Measurements from ENCODE around the gene UNC5B. TPM values are rescaled to one million over a fixed set of nuclear protein-coding genes. Genes with fewer than 3 reads are reported as not detected.

UNC5B gene
- total RNA-seq, 1 donor from 2014 or later: 6.3 TPM

DNA sequence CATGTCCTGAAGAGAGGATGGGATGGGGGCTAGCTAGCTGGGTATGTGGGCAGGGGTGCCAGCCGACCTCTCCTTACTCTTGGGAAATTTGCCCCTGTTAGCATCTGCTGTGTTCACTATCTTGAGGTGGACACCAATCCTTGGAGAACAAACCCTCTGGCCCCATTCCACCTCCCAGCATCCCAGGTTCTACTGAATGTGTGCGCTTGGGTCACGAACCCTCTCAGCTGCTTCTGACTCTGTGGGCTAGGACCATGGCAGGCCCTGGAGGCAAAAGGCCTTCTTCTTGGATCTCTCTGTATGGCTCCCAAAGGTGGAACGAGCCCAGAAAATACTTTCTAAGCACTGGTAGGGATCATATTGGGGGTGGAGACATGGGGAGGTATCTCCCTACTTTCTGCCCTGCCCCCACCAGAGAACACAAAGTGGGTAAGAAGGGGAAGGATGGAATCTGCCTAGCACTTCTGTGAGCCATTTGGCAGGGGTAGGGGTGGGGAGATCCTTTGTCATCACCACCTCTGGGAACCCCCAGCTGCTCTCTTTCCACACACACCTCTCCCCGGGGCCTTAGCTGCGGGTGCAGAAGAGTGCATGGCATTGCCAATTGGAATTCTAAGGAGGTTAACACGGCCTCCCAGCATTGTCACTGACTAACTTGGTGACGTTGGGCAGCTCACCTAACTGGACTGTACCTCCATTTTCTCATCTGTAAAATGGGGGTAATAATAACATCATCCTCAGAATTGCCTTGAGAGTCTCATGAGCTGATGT is 7.7 kb downstream of the UNC5B start:
- Histone ChIP-seq H3K9ac (ENCODE audit: low read depth in 1 of 3, low read length in 3 of 3) (no peak overlapping the region), H3K36me3 (ENCODE audit: control insufficient read depth in 3 of 3, insufficient read depth in 3 of 3, low read length in 3 of 3) (no peaks in the 10 kb centered on the region), H3K4me1 (ENCODE audit: control insufficient read depth in 3 of 3, insufficient read depth in 3 of 3, low read length in 3 of 3) (peaks cover 10 to 24% (median 22%) of the 10 kb centered on the region in 3 donors), H3K4me3 (ENCODE audit: low read length in 3 of 3) (no peak overlapping the region), H3K9me3 (ENCODE audit: control insufficient read depth in 3 of 3, low read length in 3 of 3) (no peaks in the 10 kb centered on the region), H3K27ac (ENCODE audit: low read depth, low read length) (no peak overlapping the region), H3K27me3 (ENCODE audit: control insufficient read depth in 3 of 3, insufficient read depth in 3 of 3, low read length in 3 of 3) (no peaks in the 10 kb centered on the region)

DNA sequence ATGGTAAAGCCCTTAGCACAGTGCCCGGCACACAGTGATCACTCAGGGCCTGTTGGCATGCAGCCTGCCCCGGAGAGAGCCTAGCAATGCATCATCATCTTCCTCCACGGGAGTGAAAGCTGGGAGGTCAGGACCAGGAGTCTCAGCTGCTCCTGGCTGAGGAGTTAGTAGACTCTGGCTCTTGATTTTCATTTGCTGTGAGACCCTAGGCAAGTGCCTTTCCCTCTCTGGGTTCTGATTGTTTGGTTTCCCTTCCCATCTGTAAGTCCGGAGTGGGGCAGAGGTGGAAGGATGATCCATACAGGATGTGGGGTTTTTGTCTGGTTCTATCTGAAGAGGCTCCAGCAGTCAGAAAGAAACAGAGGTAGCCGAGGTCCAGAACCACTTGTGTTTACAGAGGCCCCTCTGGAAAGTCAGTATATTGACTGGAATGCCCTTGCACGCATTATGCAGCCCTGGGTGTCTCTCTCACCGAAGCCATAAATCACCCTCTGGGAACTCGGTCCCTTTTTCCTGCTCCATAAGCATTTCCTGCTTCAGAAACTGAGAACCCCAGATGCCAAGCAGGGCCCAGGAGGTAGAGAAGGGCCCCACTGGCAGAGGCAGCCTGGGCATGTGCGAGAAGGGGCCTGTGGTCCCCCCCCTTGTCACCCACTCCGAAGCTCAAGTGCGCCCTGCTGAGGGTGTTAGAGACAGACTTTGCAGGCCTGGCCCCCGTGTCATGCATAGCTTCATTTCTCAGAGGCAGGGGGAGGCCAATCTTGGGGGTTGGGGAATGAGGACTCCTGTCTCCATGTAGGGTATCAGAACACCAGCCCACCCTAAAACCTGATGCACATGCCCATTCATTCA is 8.5 kb downstream of the UNC5B start:
- Histone ChIP-seq H3K9me3 (ENCODE audit: control insufficient read depth in 3 of 3, low read length in 3 of 3) (no peaks in the 10 kb centered on the region), H3K27ac (ENCODE audit: low read depth, low read length) (no peak overlapping the region), H3K36me3 (ENCODE audit: control insufficient read depth in 3 of 3, insufficient read depth in 3 of 3, low read length in 3 of 3) (no peaks in the 10 kb centered on the region), H3K9ac (ENCODE audit: low read depth in 1 of 3, low read length in 3 of 3) (peak overlapping the region in 1 of 3 donors; percentile 25), H3K27me3 (ENCODE audit: control insufficient read depth in 3 of 3, insufficient read depth in 3 of 3, low read length in 3 of 3) (no peaks in the 10 kb centered on the region), H3K4me1 (ENCODE audit: control insufficient read depth in 3 of 3, insufficient read depth in 3 of 3, low read length in 3 of 3) (peaks cover 10 to 28% (median 27%) of the 10 kb centered on the region in 3 donors), H3K4me3 (ENCODE audit: low read length in 3 of 3) (no peak overlapping the region)

DNA sequence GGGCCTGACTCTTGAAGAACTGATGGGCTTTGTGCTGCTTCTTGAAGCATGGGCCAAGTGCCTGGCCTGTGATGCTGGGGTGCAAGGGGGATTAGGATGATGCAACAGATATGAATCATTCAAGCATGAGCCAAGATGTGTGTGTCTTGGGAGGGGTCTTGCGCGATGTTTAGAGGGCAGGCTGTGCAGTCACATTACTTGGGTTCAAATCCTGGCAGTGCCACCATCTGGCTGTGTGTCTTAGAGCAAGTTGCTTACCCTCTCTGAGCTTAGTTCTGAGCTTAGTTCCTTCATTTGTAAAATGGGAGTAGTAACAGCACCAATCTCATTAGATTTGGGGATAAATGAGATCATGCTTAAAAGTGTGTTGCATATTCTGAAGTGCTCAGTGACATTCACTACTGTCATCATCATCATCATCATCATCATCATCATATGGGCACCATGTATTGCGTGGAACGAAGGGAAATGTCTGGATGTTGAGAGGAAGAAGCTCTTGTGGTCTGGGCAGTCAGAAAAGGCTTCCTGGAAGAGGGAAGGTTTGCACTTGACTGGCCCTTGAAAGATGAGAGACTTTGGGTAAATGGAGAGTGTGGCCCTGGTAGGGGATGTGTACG is 9.3 kb downstream of the UNC5B start:
- no peaks in the 10 kb centered on the region for H3K36me3 ChIP-seq (ENCODE audit: control insufficient read depth in 3 of 3, insufficient read depth in 3 of 3, low read length in 3 of 3)
- no peak overlapping the region for H3K27ac ChIP-seq (ENCODE audit: low read depth, low read length)
- no peaks in the 10 kb centered on the region for H3K27me3 ChIP-seq (ENCODE audit: control insufficient read depth in 3 of 3, insufficient read depth in 3 of 3, low read length in 3 of 3)
- no peak overlapping the region for H3K9ac ChIP-seq (ENCODE audit: low read depth in 1 of 3, low read length in 3 of 3)
- no peak overlapping the region for H3K4me3 ChIP-seq (ENCODE audit: low read length in 3 of 3)
- H3K4me1 ChIP-seq (ENCODE audit: control insufficient read depth in 3 of 3, insufficient read depth in 3 of 3, low read length in 3 of 3): peaks cover 3 to 26% (median 20%) of the 10 kb centered on the region in 3 donors
- H3K9me3 ChIP-seq (ENCODE audit: control insufficient read depth in 3 of 3, low read length in 3 of 3): no peaks in the 10 kb centered on the region

DNA sequence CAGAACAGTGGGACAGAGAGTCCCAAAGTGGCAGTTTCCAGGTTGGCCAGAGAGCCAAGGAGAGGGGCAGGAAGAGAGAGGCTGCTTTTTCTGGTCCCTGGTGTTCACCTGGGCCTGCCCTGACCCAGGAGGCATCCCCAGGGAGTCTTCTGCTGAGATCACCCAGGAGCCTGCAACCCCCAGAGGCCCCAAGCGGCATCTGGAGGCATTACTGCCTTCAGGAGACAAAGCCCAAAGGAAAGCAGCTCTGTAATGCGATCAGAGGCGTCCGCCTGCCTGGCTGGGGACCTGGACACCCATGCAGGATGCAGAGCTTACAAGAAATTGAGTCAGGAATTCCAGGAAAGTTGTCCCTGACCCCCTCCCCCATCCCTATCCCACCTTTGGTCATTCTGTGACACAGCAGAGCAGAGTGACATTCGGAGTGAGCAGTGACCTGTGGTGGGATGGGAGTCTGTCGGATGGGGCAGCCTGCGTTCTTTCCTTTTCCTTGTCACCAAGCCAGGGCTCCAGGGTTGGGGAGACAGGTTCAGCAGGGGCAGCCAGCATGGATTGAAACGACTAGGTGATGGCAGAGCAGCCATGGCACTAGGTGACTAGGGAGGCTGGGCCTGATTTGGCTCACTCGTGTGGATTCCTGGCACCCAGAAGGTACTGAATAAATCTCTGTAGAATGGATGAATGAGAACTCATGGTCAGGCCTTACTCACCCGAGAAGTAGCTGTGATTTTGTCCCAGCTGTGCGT is 10.4 kb downstream of the UNC5B start:
- Histone ChIP-seq H3K4me3 (ENCODE audit: low read length in 3 of 3) (no peak overlapping the region), H3K4me1 (ENCODE audit: control insufficient read depth in 3 of 3, insufficient read depth in 3 of 3, low read length in 3 of 3) (peaks cover 0 to 22% (median 18%) of the 10 kb centered on the region in 3 donors)

DNA sequence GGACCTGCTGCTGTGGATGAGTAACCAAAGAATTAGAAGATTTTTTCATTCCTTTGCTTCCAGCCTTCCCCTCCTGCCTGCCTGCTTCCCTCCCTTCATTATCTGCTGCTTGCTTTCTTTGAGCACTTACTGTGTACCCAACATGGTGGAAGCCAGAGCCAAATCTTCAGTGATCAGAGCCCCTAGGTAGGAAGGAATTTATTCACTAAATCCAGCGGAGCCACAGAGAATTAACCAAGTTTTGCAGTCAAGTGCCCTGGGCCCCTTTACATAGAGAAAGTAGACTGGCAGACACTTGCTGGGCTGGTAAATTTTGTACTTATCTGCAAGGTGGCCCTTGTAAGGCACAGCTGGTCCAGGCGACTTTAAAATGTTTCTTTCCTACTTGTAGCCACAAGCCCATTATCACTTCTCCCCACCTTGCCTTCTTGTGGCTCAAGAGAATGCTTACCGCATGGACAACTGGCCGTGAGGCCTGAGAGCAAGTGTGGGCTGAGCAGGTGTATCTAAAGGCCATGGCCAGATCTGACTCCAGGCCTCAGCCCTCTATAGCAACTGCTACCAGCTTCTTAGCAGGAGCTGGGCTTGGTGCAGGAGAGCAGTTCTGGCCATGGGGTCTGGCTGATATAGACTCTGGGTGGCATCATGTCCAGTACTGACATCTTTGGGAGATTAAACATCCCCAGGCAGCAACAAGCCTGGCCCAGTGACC is 11.1 kb downstream of the UNC5B start:
- Histone ChIP-seq H3K9ac (ENCODE audit: low read depth in 1 of 3, low read length in 3 of 3) (no peak overlapping the region), H3K27me3 (ENCODE audit: control insufficient read depth in 3 of 3, insufficient read depth in 3 of 3, low read length in 3 of 3) (no peaks in the 10 kb centered on the region), H3K9me3 (ENCODE audit: control insufficient read depth in 3 of 3, low read length in 3 of 3) (no peaks in the 10 kb centered on the region), H3K27ac (ENCODE audit: low read depth, low read length) (no peak overlapping the region), H3K36me3 (ENCODE audit: control insufficient read depth in 3 of 3, insufficient read depth in 3 of 3, low read length in 3 of 3) (no peaks in the 10 kb centered on the region), H3K4me1 (ENCODE audit: control insufficient read depth in 3 of 3, insufficient read depth in 3 of 3, low read length in 3 of 3) (peaks cover 0 to 14% (median 10%) of the 10 kb centered on the region in 3 donors), H3K4me3 (ENCODE audit: low read length in 3 of 3) (no peak overlapping the region)

More for the DNA sequence above, 10.4 kb downstream of the UNC5B start:
- Histone ChIP-seq H3K9ac (ENCODE audit: low read depth in 1 of 3, low read length in 3 of 3) (no peak overlapping the region), H3K9me3 (ENCODE audit: control insufficient read depth in 3 of 3, low read length in 3 of 3) (no peaks in the 10 kb centered on the region), H3K27ac (ENCODE audit: low read depth, low read length) (no peak overlapping the region), H3K27me3 (ENCODE audit: control insufficient read depth in 3 of 3, insufficient read depth in 3 of 3, low read length in 3 of 3) (no peaks in the 10 kb centered on the region), H3K36me3 (ENCODE audit: control insufficient read depth in 3 of 3, insufficient read depth in 3 of 3, low read length in 3 of 3) (no peaks in the 10 kb centered on the region)

DNA sequence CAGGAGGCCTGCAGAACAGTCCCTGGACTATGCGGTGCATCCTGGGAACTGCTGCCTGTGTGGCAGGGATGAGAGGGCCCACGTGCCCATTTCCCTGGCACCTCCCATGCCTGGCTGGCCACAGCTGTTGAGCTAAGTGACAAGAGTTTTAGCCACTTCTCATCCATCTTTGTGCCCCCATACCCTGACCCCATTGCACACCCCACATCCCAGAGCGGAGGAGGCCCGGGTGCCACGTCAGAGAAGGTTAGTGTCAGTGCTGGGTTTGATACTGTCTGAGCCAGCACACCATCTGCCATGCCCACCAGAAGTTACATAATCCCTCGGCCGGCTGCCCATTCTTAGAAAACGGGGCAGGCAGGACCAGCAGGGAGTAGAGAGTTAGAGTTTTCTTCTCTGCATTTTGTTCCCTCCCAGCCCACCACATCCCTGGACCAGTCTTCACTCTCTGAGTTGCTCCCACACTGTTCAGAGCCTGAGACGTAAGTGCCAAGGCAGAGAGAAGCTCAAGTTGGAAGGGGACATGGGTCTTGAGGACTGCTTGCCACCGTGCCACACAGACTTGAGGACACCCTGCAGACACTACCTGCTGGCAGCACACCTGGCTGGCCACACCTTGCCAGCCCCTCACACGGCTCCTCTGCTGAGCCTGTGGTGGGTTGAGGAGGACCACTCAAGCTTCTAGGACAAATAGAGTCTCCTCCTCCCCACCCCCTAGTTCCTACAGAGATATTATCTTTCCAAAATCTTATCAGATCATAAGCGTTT is 13.1 kb downstream of the UNC5B start:
- no peak overlapping the region for H3K9ac ChIP-seq (ENCODE audit: low read depth in 1 of 3, low read length in 3 of 3)
- H3K27ac ChIP-seq (ENCODE audit: low read depth, low read length): no peak overlapping the region
- H3K4me3 ChIP-seq (ENCODE audit: low read length in 3 of 3): no peak overlapping the region
- H3K4me1 ChIP-seq (ENCODE audit: control insufficient read depth in 3 of 3, insufficient read depth in 3 of 3, low read length in 3 of 3): peaks cover 0 to 14% (median 10%) of the 10 kb centered on the region in 3 donors
- no peaks in the 10 kb centered on the region for H3K27me3 ChIP-seq (ENCODE audit: control insufficient read depth in 3 of 3, insufficient read depth in 3 of 3, low read length in 3 of 3)
- H3K9me3 ChIP-seq (ENCODE audit: control insufficient read depth in 3 of 3, low read length in 3 of 3): no peaks in the 10 kb centered on the region
- H3K36me3 ChIP-seq (ENCODE audit: control insufficient read depth in 3 of 3, insufficient read depth in 3 of 3, low read length in 3 of 3): no peaks in the 10 kb centered on the region

DNA sequence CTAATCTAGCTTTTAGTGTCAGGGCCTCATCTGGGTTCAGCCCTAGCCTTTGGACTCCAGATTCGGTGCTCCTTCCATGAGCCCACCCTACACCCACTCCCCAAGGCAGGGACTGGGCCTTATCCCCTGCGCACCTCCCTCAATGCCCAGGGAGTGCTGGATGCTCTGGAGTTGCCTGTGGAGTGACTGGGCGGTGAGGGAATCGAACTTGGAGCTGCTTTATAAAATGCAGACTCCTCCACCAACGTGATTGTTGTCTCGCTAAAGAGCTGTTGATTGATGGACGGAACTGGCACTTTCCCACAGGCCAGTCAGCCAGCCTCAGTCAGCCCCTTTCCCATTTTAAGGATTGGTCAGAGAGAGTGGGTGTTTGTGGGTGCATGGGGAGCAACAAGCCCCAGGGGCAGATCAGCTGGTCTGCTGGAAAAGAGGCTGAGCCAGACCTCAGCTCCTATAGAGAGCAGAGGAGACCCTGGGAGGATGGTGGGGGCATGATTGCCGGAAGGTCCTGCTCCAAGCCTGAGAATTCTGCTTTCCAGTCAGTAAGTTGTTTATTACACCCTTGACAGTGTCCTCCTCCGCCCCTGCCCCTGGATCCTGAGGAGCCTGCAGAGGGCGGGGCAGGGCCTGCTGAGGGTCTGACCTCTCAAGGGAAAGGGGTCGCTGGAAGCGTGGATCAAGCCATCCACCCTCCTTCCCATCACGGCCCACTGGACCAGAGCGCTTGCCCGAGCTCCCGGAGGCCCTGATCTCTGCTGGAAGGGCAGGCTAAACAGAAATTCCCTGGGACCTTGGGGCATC is 16.7 kb downstream of the UNC5B start:
- Histone ChIP-seq H3K4me3 (ENCODE audit: low read length in 3 of 3) (no peak overlapping the region), H3K27ac (ENCODE audit: low read depth, low read length) (no peak overlapping the region), H3K27me3 (ENCODE audit: control insufficient read depth in 3 of 3, insufficient read depth in 3 of 3, low read length in 3 of 3) (no peaks in the 10 kb centered on the region), H3K4me1 (ENCODE audit: control insufficient read depth in 3 of 3, insufficient read depth in 3 of 3, low read length in 3 of 3) (peaks cover 24 to 48% (median 46%) of the 10 kb centered on the region in 3 donors), H3K9ac (ENCODE audit: low read depth in 1 of 3, low read length in 3 of 3) (peak overlapping the region in 1 of 3 donors; percentile 25), H3K9me3 (ENCODE audit: control insufficient read depth in 3 of 3, low read length in 3 of 3) (no peaks in the 10 kb centered on the region), H3K36me3 (ENCODE audit: control insufficient read depth in 3 of 3, insufficient read depth in 3 of 3, low read length in 3 of 3) (no peaks in the 10 kb centered on the region)

All from skeletal muscle tissue (tissue), 4 donors.